Heart left ventricle (tissue), 16 donors: ENCODE results near the gene BID. TPM values are rescaled to one million over a fixed set of nuclear protein-coding genes. Genes with fewer than 3 reads are reported as not detected.

Source experiments
- ATAC-seq, 4 donors: fragments of 200-7000 bp; cut with Tn5 transposase; one replicate each; pipeline ENCODE4 v1.9.1; 2020 to 2022; ENCODE audit warnings: moderate library complexity in 4 of 4, mild to moderate bottlenecking in 3 of 4, moderate number of reproducible peaks in 1 of 4
- DNase-seq, 5 donors: peaks; one replicate each; pipeline ENCODE4 v3.0.0-alpha.2; 2020
- H3K27ac ChIP-seq, 12 donors: fragments of 200-600 bp; sonication (generic) in 4 of 12; one replicate each; pipeline versions ENCODE4 v1.5.0 to v1.8.0; 2016 to 2022; ENCODE audit warnings: mild to moderate bottlenecking in 2 of 12
- H3K27me3 ChIP-seq, 9 donors: fragments of 200-600 bp; sonication (generic) in 2 of 9; one replicate each; pipeline versions ENCODE4 v1.5.1 to v1.8.0; 2016 to 2022; ENCODE audit warnings: mild to moderate bottlenecking in 3 of 9
- H3K36me3 ChIP-seq, 9 donors: fragments of 200-600 bp; sonication (generic) in 2 of 9; one replicate each; pipeline versions ENCODE4 v1.5.0 to v1.8.0; 2018 to 2022; ENCODE audit warnings: mild to moderate bottlenecking in 2 of 9
- H3K4me1 ChIP-seq, 12 donors: fragments of 200-600 bp; sonication (generic) in 4 of 12; one replicate each; pipeline versions ENCODE4 v1.5.0 to v1.8.0; 2016 to 2022; ENCODE audit warnings: mild to moderate bottlenecking in 3 of 12
- H3K4me3 ChIP-seq, 12 donors: fragments of 200-600 bp; sonication (generic) in 4 of 12; one replicate each; pipeline versions ENCODE4 v1.5.0 to v1.8.0; 2017 to 2022; ENCODE audit warnings: mild to moderate bottlenecking in 9 of 12, moderate library complexity in 4 of 12
- H3K9me3 ChIP-seq, 12 donors: fragments of 200-600 bp; sonication (generic) in 4 of 12; one replicate each; pipeline versions ENCODE4 v1.5.0 to v1.8.0; 2016 to 2022; ENCODE audit warnings: mild to moderate bottlenecking in 1 of 12
- POLR2A ChIP-seq, 2 donors: fragments of 450-650 bp; IDR thresholded peaks; one replicate each; pipeline ENCODE4 v1.6.1; 2017; ENCODE audit warnings: antibody characterized with exemption in 2 of 2, mild to moderate bottlenecking in 2 of 2, moderate library complexity in 2 of 2
- WGBS, 4 donors: extraction: QIAGEN DNeasy Blood & Tissue Kit in 2 of 4; methylation state at CpG; one replicate each; pipeline versions ENCODE4 v1.1.5 to v1.1.7; 2013 to 2018; 5-methylcytosine and 5-hydroxymethylcytosine counted together
- intact Hi-C, 10 donors: fragments of 100-400 bp; cut with DNase I; formaldehyde crosslinking; loops; one replicate each; pipeline versions ENCODE4 v1.11.1 to v1.14.2; 2022
- long read RNA-seq, 3 donors: library from polyadenylated mRNA; unstranded; transcript quantifications; one replicate each; pipeline ENCODE4 v2.0.0, GENCODE V29; 2020 to 2021
- polyA plus RNA-seq, 2 donors: library from polyadenylated mRNA; stranded (reverse); fragments of 200-250 nt; gene quantifications; one replicate each; pipeline ENCODE4 v1.2.3, GENCODE V29; 2013
- total RNA-seq, 9 donors: library from RNA; depleted of rRNA in 2 of 9; stranded (reverse); fragments of >200 nt in 2 of 9; fragmentation: NEBNext Ultra II Directional in 3 of 9; extraction: Animal tissue kit (Norgen Biotek cat#: 25700) in 3 of 9; gene quantifications; one replicate each; pipeline versions ENCODE4 v1.1.0 to v1.2.4, GENCODE V29; 2016 to 2023
- TF ChIP-seq, protein P1 (sequence below), 12 donors: fragments of 200-600 bp; sonication (generic) in 4 of 12; IDR thresholded peaks; one replicate each; pipeline versions ENCODE4 v1.5.0 to v1.8.0; 2018 to 2022; ENCODE audit warnings: antibody characterized with exemption in 12 of 12, mild to moderate bottlenecking in 5 of 12
- donor health status: ischemic (EF 13 %, LVEDD 7.1; RV severe dilation, severe dysfunction).
- donor health status: healthy with polysubstance abuse.
- donor health status: DM: no; HTN: yes; CAD: no.
- donor health status: DM: no; HTN: no; CAD: no.
- donor health status: ischemic (EF 25% LVEDD 6.9; RV normal size, moderate dysfunction).
- donor health status: ischemic (EF 25% LVEDD 5.7; RV mildly dilated, moderate dysfunction).
- donor health status: healthy.
- donor health status: DM: yes; HTN: yes; CAD: no.
- donor health status: ischemic (EF 35%, LVEDD 5.7; RV mildly dilated, moderate dysfunction).
- donor health status: nonischemic (EF 11% LVEDD 7.7; RV severe dilation, severe dysfunction).
- donor health status: DM: yes; HTN: yes; CAD: no.
- donor health status: PGD.
- donor health status: ischemic (EF 29% LVEDD 5.4; RV normal size, mild dysfunction).
- donor health status: nonischemic (EF 23%, LVEDD 6.1; RV moderate dilation, normal function).

Gene BID
- total RNA-seq (10 to 100 TPM in 7 of 9 donors, 1 to 10 TPM in 2; 7.8 to 27.8 (median 15.8) TPM), polyA plus RNA-seq (10 to 100 TPM; 24.6 to 59.2 TPM)
- long read RNA-seq, donor 1, transcript BID-215 (6 exons, 2,199 nt) = major isoform, 13 of 16 reads
- long read RNA-seq, donor 1, partial matches to known transcripts = 0 of 16 reads
- long read RNA-seq, donor 1, other reads (novel, unspliced or antisense) = 0 of 16 reads
- long read RNA-seq, donor 2, transcript BID-204 (5 exons, 2,129 nt) = minor isoform, 5 of 47 reads
- long read RNA-seq, donor 2, transcript BID-215 (6 exons, 2,199 nt) = major isoform, 35 of 47 reads
- long read RNA-seq, donor 2, partial matches to known transcripts = 1 of 47 reads
- long read RNA-seq, donor 2, other reads (novel, unspliced or antisense) = 3 of 47 reads
- long read RNA-seq, donor 3, transcript BID-215 (6 exons, 2,199 nt) = major isoform, 16 of 51 reads
- long read RNA-seq, donor 3, partial matches to known transcripts = 0 of 51 reads
- long read RNA-seq, donor 3, other reads (novel, unspliced or antisense) = 34 of 51 reads

DNA sequence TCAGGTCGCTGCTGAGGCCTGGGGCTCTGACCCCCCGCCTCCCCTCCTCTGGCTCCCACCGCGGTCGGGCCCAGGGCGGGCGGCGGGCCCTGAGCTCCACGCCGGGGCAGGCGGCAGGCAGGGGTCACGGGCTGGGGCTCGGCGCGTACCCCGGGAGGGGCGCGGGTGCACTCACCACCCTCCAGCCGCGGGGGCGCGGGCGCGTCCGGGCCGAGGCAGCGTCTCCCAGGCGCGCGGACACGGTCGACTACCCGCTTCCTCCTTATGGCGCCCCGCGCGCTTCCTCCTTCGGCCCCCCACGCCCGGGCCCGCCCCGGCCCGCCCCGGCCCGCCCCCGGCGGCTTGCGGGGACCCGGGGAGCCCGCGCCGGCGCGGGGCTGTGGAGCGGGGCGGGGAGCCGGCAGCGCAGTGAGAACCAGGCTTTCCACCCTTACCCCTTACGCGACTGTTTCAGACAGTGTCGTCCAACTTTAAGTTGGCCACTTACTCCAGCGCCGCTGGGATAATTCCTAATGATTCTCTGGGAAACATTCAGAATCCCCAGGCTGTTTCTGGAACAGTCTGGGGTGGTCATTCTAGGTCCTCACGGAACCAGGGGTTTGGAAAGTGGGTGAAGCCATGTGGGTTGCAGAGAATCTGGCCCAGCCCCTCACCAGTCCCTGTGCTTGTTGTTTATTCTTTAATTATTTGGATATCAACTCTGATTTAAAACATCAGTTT is at the start of gene BID:
TSS of gene BID (minus strand) at position 264 of the 720 bp plus-strand sequence. CDS start 24,353 bp downstream, outside the sequence.
- H3K27ac ChIP-seq = peak within 1 kb of the TSS in 11 of 12 donors; percentile 40 to 87 (median 68)
- 1 to 3% (median 2%) methylated on average over 11 to 64 of the region's 64 CpGs for WGBS, 4 donors
- H3K9me3 ChIP-seq = no peaks in the 10 kb centered on the region
- intact Hi-C loops = no loop called here
- H3K27me3 ChIP-seq = no peaks in the 10 kb centered on the region
- no peaks in the 10 kb centered on the region for H3K36me3 ChIP-seq
- DNase-seq (peak; percentile 61 to 85 (median 68)), ATAC-seq (peak in 3 of 4 donors; percentile 33 to 63 (median 60))
- H3K4me3 ChIP-seq = peak within 1 kb of the TSS; percentile 59 to 97 (median 78)
- peak in 1 of 2 donors; percentile 33 for TF ChIP-seq POLR2A (IDR thresholded peaks at IDR 0.05)
- TF ChIP-seq, protein P1, sequence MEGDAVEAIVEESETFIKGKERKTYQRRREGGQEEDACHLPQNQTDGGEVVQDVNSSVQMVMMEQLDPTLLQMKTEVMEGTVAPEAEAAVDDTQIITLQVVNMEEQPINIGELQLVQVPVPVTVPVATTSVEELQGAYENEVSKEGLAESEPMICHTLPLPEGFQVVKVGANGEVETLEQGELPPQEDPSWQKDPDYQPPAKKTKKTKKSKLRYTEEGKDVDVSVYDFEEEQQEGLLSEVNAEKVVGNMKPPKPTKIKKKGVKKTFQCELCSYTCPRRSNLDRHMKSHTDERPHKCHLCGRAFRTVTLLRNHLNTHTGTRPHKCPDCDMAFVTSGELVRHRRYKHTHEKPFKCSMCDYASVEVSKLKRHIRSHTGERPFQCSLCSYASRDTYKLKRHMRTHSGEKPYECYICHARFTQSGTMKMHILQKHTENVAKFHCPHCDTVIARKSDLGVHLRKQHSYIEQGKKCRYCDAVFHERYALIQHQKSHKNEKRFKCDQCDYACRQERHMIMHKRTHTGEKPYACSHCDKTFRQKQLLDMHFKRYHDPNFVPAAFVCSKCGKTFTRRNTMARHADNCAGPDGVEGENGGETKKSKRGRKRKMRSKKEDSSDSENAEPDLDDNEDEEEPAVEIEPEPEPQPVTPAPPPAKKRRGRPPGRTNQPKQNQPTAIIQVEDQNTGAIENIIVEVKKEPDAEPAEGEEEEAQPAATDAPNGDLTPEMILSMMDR (IDR thresholded peaks at IDR 0.05) = no peak
- H3K4me1 ChIP-seq = peaks cover 0 to 76% (median 11%) of the 10 kb centered on the region in 12 donors

DNA sequence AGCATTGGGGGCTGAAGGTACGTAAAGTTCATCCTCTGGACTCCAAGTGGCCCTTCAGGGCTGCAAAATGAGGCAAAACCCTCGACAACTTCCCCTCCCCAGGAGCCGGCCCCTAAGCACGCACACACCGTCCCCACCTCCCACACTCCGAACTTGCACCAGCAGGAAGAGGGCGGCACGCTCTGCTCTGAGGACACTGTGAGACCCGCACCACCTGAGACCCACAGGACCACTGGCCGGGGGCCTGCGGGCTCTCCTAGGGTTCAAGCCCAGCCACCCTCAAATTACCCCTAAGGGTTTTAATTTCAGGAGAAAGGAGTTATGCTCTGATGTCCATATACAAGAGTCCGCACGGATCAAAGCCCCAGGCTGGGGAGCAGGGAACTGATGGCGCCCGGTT is 49.7 kb upstream of the BID start:
- no peak for ATAC-seq
- intact Hi-C loops = no loop called here
- peak overlapping the region in 5 of 12 donors; percentile 26 to 66 (median 49) for H3K27ac ChIP-seq

DNA sequence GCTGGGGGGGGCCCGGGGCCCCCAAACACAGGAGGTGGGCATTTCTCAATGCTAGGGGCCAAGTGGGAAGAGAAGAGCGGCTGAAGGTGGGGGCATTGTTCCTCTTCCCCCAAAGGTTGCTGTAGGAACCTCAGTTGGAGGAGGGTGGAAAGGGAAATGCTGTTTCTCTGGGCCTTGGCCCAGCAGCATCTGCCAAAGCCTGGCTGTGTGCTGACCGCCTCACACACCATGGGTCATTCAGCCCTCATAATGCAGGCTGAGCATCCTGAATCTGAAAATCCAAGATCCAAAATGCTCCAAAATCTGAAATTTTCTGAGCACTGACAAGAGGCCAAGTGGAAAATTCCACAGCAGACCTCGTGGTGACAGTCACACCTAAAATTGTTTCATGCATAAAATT is 49.0 kb upstream of the BID start:
- Histone ChIP-seq H3K27ac (no peak overlapping the region), H3K4me1 (peaks cover 0 to 12% (median 0%) of the 10 kb centered on the region in 12 donors), H3K9me3 (no peaks in the 10 kb centered on the region), H3K36me3 (peaks cover 0 to 70% (median 56%) of the 10 kb centered on the region in 9 donors), H3K27me3 (no peaks in the 10 kb centered on the region), H3K4me3 (no peak overlapping the region)
- ATAC-seq (no peak), DNase-seq (no peak)
- WGBS, 4 donors = 92 to 98% (median 94%) methylated on average over 4 of the region's 4 CpGs
- no peak for TF ChIP-seq POLR2A (IDR thresholded peaks at IDR 0.05)
- TF ChIP-seq, protein P1 (IDR thresholded peaks at IDR 0.05) = no peak
- intact Hi-C loops = no loop called here

More for the DNA sequence above, 49.7 kb upstream of the BID start:
- Histone ChIP-seq H3K27me3 (no peaks in the 10 kb centered on the region), H3K4me1 (peaks cover 0 to 19% (median 0%) of the 10 kb centered on the region in 12 donors), H3K9me3 (no peaks in the 10 kb centered on the region), H3K36me3 (peaks cover 0 to 66% (median 49%) of the 10 kb centered on the region in 9 donors), H3K4me3 (no peak overlapping the region)
- 87 to 95% (median 91%) methylated on average over 12 to 15 of the region's 15 CpGs for WGBS, 4 donors
- DNase-seq = no peak
- TF ChIP-seq, protein P1 (IDR thresholded peaks at IDR 0.05) = no peak
- TF ChIP-seq POLR2A (IDR thresholded peaks at IDR 0.05) = no peak

DNA sequence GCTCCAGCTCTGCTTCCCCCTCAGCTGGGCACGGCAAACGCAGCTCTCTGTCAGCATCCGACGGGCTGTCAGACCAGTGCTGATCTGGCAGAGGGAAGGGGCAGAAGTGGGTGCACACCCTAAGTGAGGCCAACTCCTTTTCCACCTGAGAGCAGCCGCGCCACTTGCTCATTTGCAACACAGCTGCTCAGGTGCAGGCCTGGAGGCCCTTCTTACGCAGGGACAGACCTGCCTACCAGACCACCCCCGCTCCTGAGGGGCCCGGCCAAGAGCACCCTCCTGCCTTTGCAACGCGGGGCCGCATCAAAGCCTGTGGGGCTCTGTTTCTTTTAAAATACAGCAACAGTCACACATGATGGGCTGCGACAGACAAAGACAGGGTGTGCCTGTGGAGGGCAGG is 47.8 kb upstream of the BID start:
- H3K4me3 ChIP-seq = no peak overlapping the region
- peaks cover 0 to 11% (median 0%) of the 10 kb centered on the region in 12 donors for H3K4me1 ChIP-seq
- DNase-seq (no peak), ATAC-seq (no peak)
- no peaks in the 10 kb centered on the region for H3K27me3 ChIP-seq
- WGBS, 4 donors = 90 to 94% (median 91%) methylated on average over 8 to 13 of the region's 13 CpGs
- no peaks in the 10 kb centered on the region for H3K9me3 ChIP-seq
- no peak overlapping the region for H3K27ac ChIP-seq
- peaks cover 0 to 70% (median 59%) of the 10 kb centered on the region in 9 donors for H3K36me3 ChIP-seq
- intact Hi-C loops = no loop called here
- no peak for TF ChIP-seq POLR2A (IDR thresholded peaks at IDR 0.05)
- TF ChIP-seq, protein P1 (IDR thresholded peaks at IDR 0.05) = no peak
